HepG2 (cell line): Measurements from ENCODE around the gene NUDT22. TPM values are rescaled to one million over a fixed set of nuclear protein-coding genes. Genes with fewer than 3 reads are reported as not detected.

ENCODE experiments used
- AGO2 ChIP-seq: fragments of 200-400 bp; formaldehyde crosslinking; optimal IDR thresholded peaks from 2 replicates; pipeline ENCODE3; 2017; ENCODE audit warnings: mild to moderate bottlenecking, low read depth, low read length, moderate library complexity
- BCLAF1 ChIP-seq: fragments of 450-650 bp; IDR thresholded peaks from 2 replicates; pipeline ENCODE4 v1.6.1; 2017; ENCODE audit warnings: mild to moderate bottlenecking
- GABPA ChIP-seq, 2 experiments: IDR thresholded peaks; 2 replicates each; pipeline ENCODE4 v1.6.1; 2011 to 2016; ENCODE audit warnings: low read depth in 2 of 2, low read length in 1 of 2, missing biosample characterization in 1 of 2, missing genetic modification characterization in 1 of 2
- HNRNPL ChIP-seq: fragments of 200-400 bp; formaldehyde crosslinking; IDR thresholded peaks from 2 replicates; pipeline ENCODE4 v1.6.1; 2017; ENCODE audit warnings: mild to moderate bottlenecking, low read depth, low read length
- MYC ChIP-seq: sonication (generic); formaldehyde crosslinking; IDR thresholded peaks from 2 replicates; pipeline ENCODE4 v1.9.0; 2021; ENCODE audit warnings: missing genetic modification reagents, borderline replicate concordance
- MYPOP ChIP-seq: sonication (generic); formaldehyde crosslinking; IDR thresholded peaks from 2 replicates; pipeline ENCODE4 v1.8.1; 2023; ENCODE audit warnings: mild to moderate bottlenecking, moderate library complexity, missing genetic modification reagents
- NFAT5 ChIP-seq: sonication (generic); formaldehyde crosslinking; IDR thresholded peaks from 2 replicates; pipeline ENCODE4 v1.4.0; 2020; ENCODE audit warnings: missing genetic modification reagents
- NFRKB ChIP-seq: fragments of 450-650 bp; IDR thresholded peaks from 2 replicates; pipeline ENCODE4 v1.6.1; 2017
- PATZ1 ChIP-seq: sonication (generic); formaldehyde crosslinking; IDR thresholded peaks from 2 replicates; pipeline ENCODE4 v1.4.0; 2020; ENCODE audit warnings: missing genetic modification reagents
- ZNF17 ChIP-seq: sonication (generic); formaldehyde crosslinking; IDR thresholded peaks from 2 replicates; pipeline ENCODE4 v1.5.0; 2020; ENCODE audit warnings: mild to moderate bottlenecking, missing genetic modification reagents
- ZNF790 ChIP-seq: sonication (generic); formaldehyde crosslinking; IDR thresholded peaks from 2 replicates; pipeline ENCODE4 v1.8.0; 2022; ENCODE audit warnings: missing genetic modification reagents, mild to moderate bottlenecking, borderline replicate concordance
- polyA plus RNA-seq, 8 experiments: library from polyadenylated mRNA; depleted of rRNA in 3 of 8; stranded (reverse) in 7 of 8; unstranded in 1 of 8; fragments of >200 nt; fragmentation: Illumina TruSeq in 4 of 8; extraction: Trizol in 4 of 8; gene quantifications; 2 replicates each; pipeline versions ENCODE4 v1.2.1 to v1.2.3, GENCODE V29; 2011 to 2016; ENCODE audit warnings: low read depth in 4 of 8, missing spikeins in 1 of 8, mixed read lengths in 1 of 8; ENCODE audit not compliant: insufficient read depth in 1 of 8
- total RNA-seq, 5 experiments: library from RNA; depleted of rRNA; stranded (reverse); fragments of >200 nt; fragmentation: Illumina TruSeq; extraction: Trizol; gene quantifications; 2 replicates each; pipeline ENCODE4 v1.2.3, GENCODE V29; 2016; ENCODE audit warnings: low read depth in 1 of 5

NUDT22 gene
- total and polyA plus RNA-seq, 2 of the 13 experiments (the other 11 are each of a cell fraction or from before 2014, with no cell fraction given), result 33.5 to 39.8 TPM

- no peak for TF ChIP-seq BCLAF1
- TF ChIP-seq HNRNPL, result 0 out of 2 replicates have a peak, but pooled peaks have one; percentile 4
- TF ChIP-seq AGO2, result peak; percentile 77
- no peak for TF ChIP-seq MYC (CRISPR knock-in tag)
- TF ChIP-seq ZNF17 (CRISPR knock-in tag), result no peak
- TF ChIP-seq GABPA (IDR thresholded peaks at IDR 0.05; ENCODE audit: low read depth, low read length), result no peak
- TF ChIP-seq GABPA (CRISPR knock-in tag; IDR thresholded peaks at IDR 0.05; ENCODE audit: low read depth), result 0 out of 2 replicates have a peak, but pooled peaks have one; percentile 36
- TF ChIP-seq NFAT5 (CRISPR knock-in tag), result no peak
- no peak for TF ChIP-seq NFRKB
- 0 out of 2 replicates have a peak, but pooled peaks have one; percentile 35 for TF ChIP-seq MYPOP (CRISPR knock-in tag)
- TF ChIP-seq PATZ1 (CRISPR knock-in tag), result peak; percentile 19; the same call in 1 of the 2 replicates
- TF ChIP-seq ZNF790 (CRISPR knock-in tag), result no peak
Measured at GRCh38 chr11:64206457-64207255, 19.4 kb upstream of the NUDT22 start, which contains the start of gene FERMT3 (continued).
